ENCODE results near the gene NEU2. TPM values are rescaled to one million over a fixed set of nuclear protein-coding genes. Genes with fewer than 3 reads are reported as not detected.

NEU2 gene
- not detected for polyA plus RNA-seq (ENCODE audit: insufficient read length)

GRCh38 chr2:233032551-233033320, at the start of gene NEU2:
NEU2 (plus strand) TSS chr2:233032672; CDS start chr2:233032672, 0 bp downstream.
- DNase-seq (ENCODE audit: low read depth) = no peak

- no peak for DNase-seq (ENCODE audit: low read depth)
Measured at GRCh38 chr2:232982926-232983668, 49.4 kb upstream of the NEU2 start.

- DNase-seq (ENCODE audit: low read depth) = no peak
Measured at GRCh38 chr2:232983669-232984140, 48.8 kb upstream of the NEU2 start.

- no peak for DNase-seq (ENCODE audit: low read depth)
Measured at GRCh38 chr2:232984451-232985207, 47.8 kb upstream of the NEU2 start.

- no peak for DNase-seq (ENCODE audit: low read depth)
Measured at GRCh38 chr2:232986155-232986554, 46.3 kb upstream of the NEU2 start.

- no peak for DNase-seq (ENCODE audit: low read depth)
Measured at GRCh38 chr2:232993231-232993821, 39.1 kb upstream of the NEU2 start.

GRCh38 chr2:232994446-232994845, 38.0 kb upstream of the NEU2 start:
- DNase-seq (ENCODE audit: low read depth) = no peak

GRCh38 chr2:232997749-232998665, 34.5 kb upstream of the NEU2 start:
- no peak for DNase-seq (ENCODE audit: low read depth)

GRCh38 chr2:232998666-232998985, 33.8 kb upstream of the NEU2 start:
- DNase-seq (ENCODE audit: low read depth) = no peak

- no peak for DNase-seq (ENCODE audit: low read depth)
Measured at GRCh38 chr2:232999354-232999753, 33.1 kb upstream of the NEU2 start.

GRCh38 chr2:233000886-233001750, 31.4 kb upstream of the NEU2 start:
- no peak for DNase-seq (ENCODE audit: low read depth)

- no peak for DNase-seq (ENCODE audit: low read depth)
Measured at GRCh38 chr2:233002829-233003657, 29.4 kb upstream of the NEU2 start.

- DNase-seq (ENCODE audit: low read depth) = no peak
Measured at GRCh38 chr2:233003658-233004555, 28.6 kb upstream of the NEU2 start.

- no peak for DNase-seq (ENCODE audit: low read depth)
Measured at GRCh38 chr2:233005096-233005495, 27.4 kb upstream of the NEU2 start.

- no peak for DNase-seq (ENCODE audit: low read depth)
Measured at GRCh38 chr2:233006648-233007047, 25.8 kb upstream of the NEU2 start.

GRCh38 chr2:233007270-233007669, 25.2 kb upstream of the NEU2 start:
- no peak for DNase-seq (ENCODE audit: low read depth)

- DNase-seq (ENCODE audit: low read depth) = no peak
Measured at GRCh38 chr2:233007739-233008138, 24.7 kb upstream of the NEU2 start.

- DNase-seq (ENCODE audit: low read depth) = no peak
Measured at GRCh38 chr2:233009661-233010060, 22.8 kb upstream of the NEU2 start.
